Adrenal gland (tissue), 12 donors: Measurements from ENCODE around the gene ENG. TPM values are rescaled to one million over a fixed set of nuclear protein-coding genes. Genes with fewer than 3 reads are reported as not detected.

ENCODE experiments used
- DNase-seq, 7 donors: peaks; one replicate each; pipeline ENCODE4 v3.0.0-alpha.2; 2019 to 2020
- H3K27ac ChIP-seq, 5 donors: fragments of 200-600 bp; sonication (generic) in 4 of 5; 1 replicate in 3 of 5; 2 replicates in 2 of 5; pipeline versions ENCODE4 v1.5.1 to v1.8.0; 2016 to 2020; ENCODE audit warnings: mild to moderate bottlenecking in 1 of 5
- H3K27me3 ChIP-seq: fragments of 200-600 bp; 2 replicates; pipeline ENCODE4 v1.8.0; 2021
- H3K36me3 ChIP-seq, 2 donors: fragments of 200-600 bp; replicated peaks in 1 of 2; 1 replicate in 1 of 2; 2 replicates in 1 of 2; pipeline versions ENCODE4 v1.5.1 to v1.8.0; 2018 to 2022
- H3K4me1 ChIP-seq, 2 donors: fragments of 200-600 bp; replicated peaks in 1 of 2; 1 replicate in 1 of 2; 2 replicates in 1 of 2; pipeline versions ENCODE4 v1.5.1 to v1.8.0; 2018 to 2021
- H3K4me3 ChIP-seq, 4 donors: fragments of 200-600 bp; sonication (generic) in 3 of 4; one replicate each; pipeline ENCODE4 v1.5.1; 2016 to 2018
- H3K9me3 ChIP-seq, 3 donors: fragments of 200-600 bp; sonication (generic) in 1 of 3; replicated peaks in 1 of 3; 1 replicate in 2 of 3; 2 replicates in 1 of 3; pipeline versions ENCODE4 v1.5.1 to v1.8.0; 2016 to 2021
- CTCF ChIP-seq, 6 experiments: fragments of 450-650 bp in 4 of 6; fragments of 200-600 bp in 2 of 6; sonication (generic) in 1 of 6; IDR thresholded peaks; 1 replicate in 5 of 6; 2 replicates in 1 of 6; pipeline versions ENCODE4 v1.5.1 to v1.8.0; 2016 to 2021; ENCODE audit warnings: antibody characterized with exemption in 6 of 6, mild to moderate bottlenecking in 2 of 6, moderate library complexity in 1 of 6
- POLR2A ChIP-seq, 2 donors: fragments of 450-650 bp; IDR thresholded peaks; one replicate each; pipeline ENCODE4 v1.6.1; 2017; ENCODE audit warnings: antibody characterized with exemption in 2 of 2, mild to moderate bottlenecking in 2 of 2, moderate library complexity in 1 of 2
- WGBS, 4 donors: extraction: QIAGEN DNeasy Blood & Tissue Kit in 2 of 4; methylation state at CpG; one replicate each; pipeline versions ENCODE4 v1.1.5 to v1.1.7; 2013 to 2017; 5-methylcytosine and 5-hydroxymethylcytosine counted together
- intact Hi-C, 2 donors: fragments of 100-400 bp; cut with DNase I; formaldehyde crosslinking; loops; one replicate each; pipeline versions ENCODE4 v1.14.1 to v1.15.0; 2022 to 2023
- polyA plus RNA-seq, 3 donors: library from polyadenylated mRNA; stranded (reverse); fragments of 200-250 nt in 2 of 3; fragments of 350-450 nt in 1 of 3; fragmentation: Illumina TruSeq in 1 of 3; extraction: RNeasy Lipid Tissue Mini Kit (QIAGEN cat#74804) in 1 of 3; gene quantifications; one replicate each; pipeline ENCODE4 v1.2.3, GENCODE V29; 2013 to 2014
- total RNA-seq, 9 donors: library from RNA; depleted of rRNA in 4 of 9; stranded (reverse); fragments of >200 nt in 4 of 9; fragments of 120-200 nt in 1 of 9; fragmentation: NEBNext Ultra II Directional in 1 of 9; extraction: Animal tissue kit (Norgen Biotek cat#: 25700) in 1 of 9; gene quantifications; one replicate each; pipeline versions ENCODE4 v1.1.0 to v1.2.4, GENCODE V29; 2013 to 2023
- donor health status: healthy with polysubstance abuse.
- donor health status: Bipolar disorder and iron deficiency.
- donor health status: DM: yes; HTN: yes; CAD: no.
- donor health status: DM: no; HTN: no; CAD: no.
- donor health status: DM: no; HTN: no; CAD: no.
- donor health status: DM: yes; HTN: yes; CAD: no.

Gene ENG
- total and polyA plus RNA-seq, 12 donors: 4.3 to 214 (median 106) TPM

GRCh38 chr9:127818574-127818973, 35.9 kb downstream of the ENG start:
- no peaks in the 10 kb centered on the region for H3K27me3 ChIP-seq
- peak overlapping the region in 1 of 5 donors; percentile 39 for H3K27ac ChIP-seq
- peaks cover 0 to 11% of the 10 kb centered on the region in 2 donors for H3K4me1 ChIP-seq
- H3K36me3 ChIP-seq: peaks cover 0 to 80% of the 10 kb centered on the region in 2 donors
- no peak overlapping the region for H3K4me3 ChIP-seq
- DNase-seq: peak in 1 of 7 donors; percentile 14
- intact Hi-C loops: no loop called here
- no peaks in the 10 kb centered on the region for H3K9me3 ChIP-seq
- 84 to 92% (median 88%) methylated on average over 9 to 11 of the region's 11 CpGs for WGBS, 4 donors
- TF ChIP-seq POLR2A (IDR thresholded peaks at IDR 0.05) (no peak), CTCF (IDR thresholded peaks at IDR 0.05) (no peak)

GRCh38 chr9:127817881-127818434, 36.5 kb downstream of the ENG start:
- 62 to 90% (median 65%) methylated on average over 2 to 17 of the region's 17 CpGs for WGBS, 4 donors
- H3K36me3 ChIP-seq: peaks cover 0 to 81% of the 10 kb centered on the region in 2 donors
- DNase-seq: peak in 2 of 7 donors; percentile 33 to 41
- no peaks in the 10 kb centered on the region for H3K9me3 ChIP-seq
- peaks cover 0 to 11% of the 10 kb centered on the region in 2 donors for H3K4me1 ChIP-seq
- TF ChIP-seq CTCF (IDR thresholded peaks at IDR 0.05) (no peak), POLR2A (IDR thresholded peaks at IDR 0.05) (no peak)
- intact Hi-C loops: no loop called here
- H3K4me3 ChIP-seq: no peak overlapping the region
- H3K27me3 ChIP-seq: no peaks in the 10 kb centered on the region
- peak overlapping the region in 1 of 5 donors; percentile 39 for H3K27ac ChIP-seq

GRCh38 chr9:127816728-127817127, 37.7 kb downstream of the ENG start:
- DNase-seq: no peak
- peaks cover 0 to 83% of the 10 kb centered on the region in 2 donors for H3K36me3 ChIP-seq
- no peak overlapping the region for H3K4me3 ChIP-seq
- WGBS, 4 donors: 82 to 87% (median 84%) methylated on average over 3 to 8 of the region's 8 CpGs
- no peaks in the 10 kb centered on the region for H3K9me3 ChIP-seq
- peaks cover 0 to 11% of the 10 kb centered on the region in 2 donors for H3K4me1 ChIP-seq
- intact Hi-C loops: no loop called here
- no peaks in the 10 kb centered on the region for H3K27me3 ChIP-seq
- TF ChIP-seq POLR2A (IDR thresholded peaks at IDR 0.05) (no peak), CTCF (IDR thresholded peaks at IDR 0.05) (no peak)
- peak overlapping the region in 2 of 5 donors; percentile 26 to 39 for H3K27ac ChIP-seq

- H3K4me1 ChIP-seq: peaks cover 0 to 11% of the 10 kb centered on the region in 2 donors
- no peaks in the 10 kb centered on the region for H3K9me3 ChIP-seq
- H3K27me3 ChIP-seq: no peaks in the 10 kb centered on the region
- peak in 1 of 7 donors; percentile 28 for DNase-seq
- TF ChIP-seq POLR2A (IDR thresholded peaks at IDR 0.05) (no peak), CTCF (IDR thresholded peaks at IDR 0.05) (no peak)
- no peak overlapping the region for H3K4me3 ChIP-seq
- intact Hi-C loops: no loop called here
- WGBS, 4 donors: 53 to 69% (median 60%) methylated on average over 2 to 3 of the region's 3 CpGs
- peak overlapping the region in 2 of 5 donors; percentile 26 to 39 for H3K27ac ChIP-seq
- peaks cover 0 to 83% of the 10 kb centered on the region in 2 donors for H3K36me3 ChIP-seq
Measured at GRCh38 chr9:127816362-127816725, 38.1 kb downstream of the ENG start.
